Heart left ventricle (tissue), 13 donors: ENCODE results near the gene VAMP7.

Source experiments
- POLR2A ChIP-seq, 2 donors: fragments of 450-650 bp; IDR thresholded peaks; one replicate each; pipeline ENCODE4 v1.6.1; 2017; ENCODE audit warnings: antibody characterized with exemption in 2 of 2, mild to moderate bottlenecking in 2 of 2, moderate library complexity in 2 of 2
- TF ChIP-seq, protein P1 (sequence below), 12 donors: fragments of 200-600 bp; sonication (generic) in 4 of 12; IDR thresholded peaks; one replicate each; pipeline versions ENCODE4 v1.5.0 to v1.8.0; 2018 to 2022; ENCODE audit warnings: antibody characterized with exemption in 12 of 12, mild to moderate bottlenecking in 5 of 12
- donor health status: ischemic (EF 13 %, LVEDD 7.1; RV severe dilation, severe dysfunction).
- donor health status: DM: no; HTN: yes; CAD: no.
- donor health status: DM: no; HTN: no; CAD: no.
- donor health status: ischemic (EF 25% LVEDD 6.9; RV normal size, moderate dysfunction).
- donor health status: ischemic (EF 25% LVEDD 5.7; RV mildly dilated, moderate dysfunction).
- donor health status: ischemic (EF 35%, LVEDD 5.7; RV mildly dilated, moderate dysfunction).
- donor health status: nonischemic (EF 11% LVEDD 7.7; RV severe dilation, severe dysfunction).
- donor health status: DM: yes; HTN: yes; CAD: no.
- donor health status: PGD.
- donor health status: ischemic (EF 29% LVEDD 5.4; RV normal size, mild dysfunction).
- donor health status: nonischemic (EF 23%, LVEDD 6.1; RV moderate dilation, normal function).

DNA sequence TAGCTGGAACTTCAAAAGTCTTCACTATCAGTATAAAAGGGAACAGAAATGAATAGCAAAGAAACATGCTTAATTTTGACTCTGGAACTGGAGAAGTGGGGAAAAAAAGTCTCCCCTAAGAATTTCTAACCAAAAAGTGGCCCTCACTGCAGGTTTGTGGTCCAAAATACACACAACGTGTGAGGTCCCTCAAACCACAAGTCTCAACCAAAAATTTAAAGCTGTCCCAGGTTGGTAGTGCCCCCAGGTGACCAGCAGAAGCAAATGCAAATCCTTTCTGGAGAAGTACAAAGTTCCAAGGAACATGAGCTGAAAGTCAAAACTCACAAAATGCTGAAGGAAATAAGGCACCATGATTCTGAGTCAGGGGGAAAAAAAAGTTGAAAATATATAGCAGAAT, 23.6 kb upstream of the VAMP7 start:
- TF ChIP-seq, protein P1, sequence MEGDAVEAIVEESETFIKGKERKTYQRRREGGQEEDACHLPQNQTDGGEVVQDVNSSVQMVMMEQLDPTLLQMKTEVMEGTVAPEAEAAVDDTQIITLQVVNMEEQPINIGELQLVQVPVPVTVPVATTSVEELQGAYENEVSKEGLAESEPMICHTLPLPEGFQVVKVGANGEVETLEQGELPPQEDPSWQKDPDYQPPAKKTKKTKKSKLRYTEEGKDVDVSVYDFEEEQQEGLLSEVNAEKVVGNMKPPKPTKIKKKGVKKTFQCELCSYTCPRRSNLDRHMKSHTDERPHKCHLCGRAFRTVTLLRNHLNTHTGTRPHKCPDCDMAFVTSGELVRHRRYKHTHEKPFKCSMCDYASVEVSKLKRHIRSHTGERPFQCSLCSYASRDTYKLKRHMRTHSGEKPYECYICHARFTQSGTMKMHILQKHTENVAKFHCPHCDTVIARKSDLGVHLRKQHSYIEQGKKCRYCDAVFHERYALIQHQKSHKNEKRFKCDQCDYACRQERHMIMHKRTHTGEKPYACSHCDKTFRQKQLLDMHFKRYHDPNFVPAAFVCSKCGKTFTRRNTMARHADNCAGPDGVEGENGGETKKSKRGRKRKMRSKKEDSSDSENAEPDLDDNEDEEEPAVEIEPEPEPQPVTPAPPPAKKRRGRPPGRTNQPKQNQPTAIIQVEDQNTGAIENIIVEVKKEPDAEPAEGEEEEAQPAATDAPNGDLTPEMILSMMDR (IDR thresholded peaks at IDR 0.05) = peak in 3 of 12 donors; percentile 7 to 28 (median 10)
- no peak for TF ChIP-seq POLR2A (IDR thresholded peaks at IDR 0.05)
